ENCODE measurements around the gene C5orf15. TPM values are rescaled to one million over a fixed set of nuclear protein-coding genes. Genes with fewer than 3 reads are reported as not detected.
A peak's percentile ranks its signal among the peaks of the same experiment; 100 is the strongest.

C5orf15 gene
- total RNA-seq (2014; rRNA removed; shearing (Covaris generic)), result 78.3 and 82.3 TPM in 2 replicates

DNA sequence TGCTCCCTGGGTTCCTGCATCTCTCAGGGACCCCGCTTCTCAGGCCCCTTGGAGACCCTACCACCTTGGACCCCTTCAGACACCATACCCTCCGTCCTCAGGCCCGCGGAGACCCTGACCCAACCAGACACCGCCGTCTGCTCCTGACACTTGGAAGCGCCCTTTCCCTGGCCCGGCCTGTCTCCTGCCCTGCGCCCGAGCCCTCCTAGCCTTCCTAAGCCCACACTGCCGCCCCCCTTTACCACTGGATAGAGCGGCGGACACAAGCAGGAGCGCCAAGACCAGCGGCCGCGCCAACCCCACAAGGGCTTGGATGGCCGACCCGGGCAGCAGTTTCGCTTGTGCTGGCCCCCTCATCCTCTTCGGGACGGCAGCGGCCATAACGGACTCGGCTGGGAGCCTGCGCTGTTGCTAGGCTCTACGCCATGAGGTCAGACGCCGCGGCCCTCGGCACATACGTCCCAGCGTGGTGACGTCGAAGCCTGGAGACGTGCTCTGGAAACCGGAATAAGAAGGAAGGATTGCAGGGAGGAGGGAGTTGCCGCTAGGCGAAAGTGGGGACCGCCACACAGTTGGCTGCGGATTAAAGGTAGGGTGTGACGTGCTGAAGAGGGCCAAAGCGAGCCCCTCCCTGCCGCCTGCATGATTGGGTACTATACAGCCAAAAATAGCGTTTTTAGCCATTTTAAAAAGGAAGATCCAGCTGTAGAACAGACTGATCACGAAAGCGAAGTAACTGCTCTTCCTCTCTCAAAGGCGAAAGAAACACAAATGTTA lies at the start of gene C5orf15:
Gene C5orf15, minus strand, starts transcription at position 422 of the 777 bp plus-strand sequence. Its CDS starts 41 bp downstream, at position 381.
- peak; percentile 96 to 98 for DNase-seq
- Histone ChIP-seq H3K36me3 (peaks cover 22% of the 10 kb centered on the region), H3K9me3 (replicated peaks) (no peaks in the 10 kb centered on the region), H3K27me3 (no peaks in the 10 kb centered on the region), H3K4me1 (no peaks in the 10 kb centered on the region), H3K4me3 (peak within 1 kb of the TSS; percentile 83), H3K27ac (peak within 1 kb of the TSS; percentile 69)

DNA sequence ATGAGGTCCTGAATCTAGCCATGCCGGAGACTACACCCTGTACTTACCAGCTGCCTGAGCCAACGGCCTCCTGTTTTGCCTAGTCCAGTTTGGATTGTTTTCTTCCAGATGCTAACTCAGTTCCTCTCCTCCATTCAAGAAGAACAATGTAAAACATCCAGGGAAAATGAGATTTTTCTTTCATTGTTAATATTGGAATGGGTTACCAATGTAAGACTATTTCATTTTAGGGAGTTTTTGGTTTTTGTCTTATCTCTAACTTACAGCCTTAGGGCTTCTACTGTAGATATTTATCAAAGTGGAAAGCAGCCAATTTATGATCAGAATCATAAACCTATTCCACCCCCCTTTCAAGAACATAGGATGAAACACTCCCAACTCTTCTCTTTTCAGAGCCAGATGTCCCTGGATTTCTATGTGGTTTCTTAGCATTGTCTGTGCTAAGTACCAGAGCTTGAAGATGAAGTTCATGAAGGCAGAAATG lies 39.9 kb upstream of the C5orf15 start:
- no peaks in the 10 kb centered on the region for H3K27me3 ChIP-seq
- H3K9me3 ChIP-seq (replicated peaks), result no peaks in the 10 kb centered on the region
- no peak overlapping the region for H3K27ac ChIP-seq
- no peak for DNase-seq
- H3K36me3 ChIP-seq, result no peaks in the 10 kb centered on the region
- peaks cover under 1% of the 10 kb centered on the region; the same call in 1 of the 2 replicates for H3K4me1 ChIP-seq
- H3K4me3 ChIP-seq, result no peak overlapping the region

- Histone ChIP-seq H3K27ac (no peak overlapping the region), H3K36me3 (no peaks in the 10 kb centered on the region), H3K27me3 (no peaks in the 10 kb centered on the region), H3K9me3 (replicated peaks) (no peaks in the 10 kb centered on the region), H3K4me3 (no peak overlapping the region), H3K4me1 (peaks cover 5% of the 10 kb centered on the region; the same call in 1 of the 2 replicates)
- peak; percentile 46 to 63 for DNase-seq
Measured at GRCh38 chr5:134007581-134008265, 39.3 kb upstream of the C5orf15 start.

DNA sequence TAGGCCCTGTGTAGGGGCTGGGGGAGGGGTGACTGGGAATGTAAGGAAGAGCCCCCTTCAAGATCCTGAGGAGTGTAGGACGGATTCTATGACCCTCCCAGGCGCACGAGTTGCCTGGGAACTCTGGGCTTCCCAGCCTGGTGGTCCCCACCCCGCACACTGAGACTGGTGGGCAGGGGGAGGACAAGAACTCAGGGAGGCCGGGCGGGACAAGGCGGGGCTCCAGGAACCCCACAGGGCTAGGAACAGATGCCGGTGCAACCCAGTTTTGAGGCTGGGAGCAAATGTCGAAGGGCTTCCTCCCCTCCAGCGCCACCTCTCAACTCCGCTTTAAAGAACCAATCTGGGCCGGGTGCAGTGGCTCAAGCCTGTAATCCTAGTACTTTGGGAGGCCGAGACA lies 37.7 kb upstream of the C5orf15 start:
- H3K27ac ChIP-seq, result no peak overlapping the region
- no peaks in the 10 kb centered on the region for H3K27me3 ChIP-seq
- H3K36me3 ChIP-seq, result peaks cover 5% of the 10 kb centered on the region; the same call in 1 of the 2 replicates
- no peak for DNase-seq
- H3K4me1 ChIP-seq, result peaks cover 5% of the 10 kb centered on the region; the same call in 1 of the 2 replicates
- H3K4me3 ChIP-seq, result peak overlapping the region; percentile 99
- no peaks in the 10 kb centered on the region for H3K9me3 ChIP-seq (replicated peaks)

- H3K27me3 ChIP-seq, result no peaks in the 10 kb centered on the region
- H3K4me1 ChIP-seq, result peaks cover 11% of the 10 kb centered on the region
- peak overlapping the region; percentile 99 for H3K4me3 ChIP-seq
- H3K9me3 ChIP-seq (replicated peaks), result no peaks in the 10 kb centered on the region
- DNase-seq, result peak; percentile 48 to 50
- H3K27ac ChIP-seq, result peak overlapping the region; percentile 85
- peaks cover 5% of the 10 kb centered on the region for H3K36me3 ChIP-seq
Measured at GRCh38 chr5:134005417-134006061, 37.1 kb upstream of the C5orf15 start.

- peak; percentile 81 to 83 for DNase-seq
- H3K27me3 ChIP-seq, result no peaks in the 10 kb centered on the region
- no peaks in the 10 kb centered on the region for H3K9me3 ChIP-seq (replicated peaks)
- peaks cover 5% of the 10 kb centered on the region for H3K36me3 ChIP-seq
- H3K27ac ChIP-seq, result peak within 1 kb of the TSS; percentile 85
- peaks cover 16% of the 10 kb centered on the region for H3K4me1 ChIP-seq
- H3K4me3 ChIP-seq, result peak within 1 kb of the TSS; percentile 99
Measured at GRCh38 chr5:134004626-134005416, 36.4 kb upstream of the C5orf15 start, which contains the start of gene VDAC1. Gene VDAC1, minus strand, starts transcription at chr5:134004975. Its CDS starts 11,963 bp downstream, at chr5:133993012.

DNA sequence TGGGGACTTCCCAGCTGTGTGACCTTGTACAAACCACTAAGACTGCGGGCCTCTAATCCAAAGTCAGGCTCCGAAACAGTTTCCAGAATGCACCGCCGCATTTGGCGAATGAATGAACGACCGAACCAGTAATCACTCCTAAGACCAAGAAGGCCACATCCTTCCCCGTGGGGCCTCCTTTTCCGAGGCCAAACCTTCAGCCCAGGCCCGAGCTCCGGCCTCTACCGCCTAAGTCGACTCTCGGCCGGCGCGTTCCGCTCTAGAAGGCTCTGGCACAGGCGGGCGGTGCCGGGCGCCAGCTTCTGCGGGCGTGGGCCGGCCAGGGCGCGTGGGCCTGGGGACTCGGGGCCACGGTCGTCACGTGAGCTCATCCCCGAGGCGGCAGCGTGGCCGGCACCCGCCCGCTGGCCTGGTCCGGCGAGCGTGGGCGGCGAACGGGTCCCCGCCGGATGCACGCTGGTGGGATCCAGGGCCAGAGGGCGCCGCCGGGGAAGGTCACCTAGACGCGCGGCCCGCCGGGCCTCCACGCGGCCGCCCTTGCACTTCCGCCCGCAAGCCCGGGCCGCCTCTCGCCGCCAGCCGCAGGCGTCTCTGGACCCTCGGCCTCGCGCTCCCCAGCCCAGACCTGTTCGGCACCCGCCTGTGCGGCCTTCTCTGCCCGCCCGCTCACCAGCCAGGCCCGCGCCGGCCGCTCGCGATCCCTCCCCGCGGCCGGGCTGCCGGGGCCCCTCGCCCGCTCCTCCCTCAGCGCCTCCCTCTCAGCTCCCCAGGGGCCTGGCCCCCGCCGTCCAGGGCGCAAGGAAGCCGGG lies 35.6 kb upstream of the C5orf15 start:
- no peaks in the 10 kb centered on the region for H3K27me3 ChIP-seq
- H3K27ac ChIP-seq, result peak overlapping the region; percentile 85
- peak overlapping the region; percentile 99 for H3K4me3 ChIP-seq
- peaks cover 19% of the 10 kb centered on the region for H3K4me1 ChIP-seq
- no peaks in the 10 kb centered on the region for H3K9me3 ChIP-seq (replicated peaks)
- peaks cover 5% of the 10 kb centered on the region for H3K36me3 ChIP-seq
- peak; percentile 36 to 55 for DNase-seq

GRCh38 chr5:134003064-134003816 lies 34.8 kb upstream of the C5orf15 start:
- Histone ChIP-seq H3K27me3 (no peaks in the 10 kb centered on the region), H3K4me1 (peaks cover 19% of the 10 kb centered on the region), H3K27ac (peak overlapping the region; percentile 85), H3K36me3 (peaks cover 5% of the 10 kb centered on the region), H3K4me3 (peak overlapping the region; percentile 99), H3K9me3 (replicated peaks) (no peaks in the 10 kb centered on the region)
- no peak for DNase-seq

- Histone ChIP-seq H3K27me3 (no peaks in the 10 kb centered on the region), H3K27ac (no peak overlapping the region), H3K4me3 (no peak overlapping the region), H3K4me1 (peaks cover 21% of the 10 kb centered on the region), H3K9me3 (replicated peaks) (no peaks in the 10 kb centered on the region), H3K36me3 (peaks cover 5% of the 10 kb centered on the region)
- DNase-seq, result no peak
Measured at GRCh38 chr5:134001938-134002731, 33.7 kb upstream of the C5orf15 start.

DNA sequence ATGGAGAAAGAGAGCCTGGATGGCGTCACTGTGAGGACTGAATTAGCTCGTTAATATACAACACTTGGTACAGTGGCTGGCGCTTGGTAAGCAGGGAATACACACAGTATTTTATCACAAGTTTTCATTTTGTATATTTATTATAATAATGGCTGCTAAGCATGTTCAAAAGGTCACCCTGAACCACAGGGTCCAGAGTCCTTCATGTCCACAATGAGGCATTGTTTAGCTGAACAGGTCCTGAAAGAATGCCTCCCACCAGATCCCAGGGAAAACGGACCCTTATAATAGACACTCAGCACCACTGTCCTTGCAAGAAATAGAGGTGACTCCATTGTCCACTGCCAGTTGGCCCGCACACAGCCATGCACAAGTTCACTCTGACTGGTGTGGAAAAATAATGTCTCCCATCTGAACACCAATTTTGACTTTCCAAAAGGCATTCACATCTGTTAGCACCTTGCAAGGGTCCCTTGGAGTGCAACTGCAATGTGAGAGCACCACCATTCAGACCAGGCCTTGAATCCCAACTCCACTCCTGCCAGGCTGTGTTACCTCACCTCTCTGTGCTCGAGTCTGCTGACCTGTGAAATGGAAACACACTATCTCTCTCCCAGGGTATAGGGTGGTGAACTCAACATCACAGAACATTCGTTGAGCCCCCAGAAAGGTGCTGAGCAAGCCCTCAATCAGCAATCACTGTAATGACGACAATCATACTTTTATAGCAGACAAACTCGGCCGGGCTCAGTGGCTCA lies 32.5 kb upstream of the C5orf15 start:
- no peaks in the 10 kb centered on the region for H3K9me3 ChIP-seq (replicated peaks)
- H3K27me3 ChIP-seq, result no peaks in the 10 kb centered on the region
- H3K4me3 ChIP-seq, result no peak overlapping the region
- peaks cover 5% of the 10 kb centered on the region for H3K36me3 ChIP-seq
- no peak for DNase-seq
- peak overlapping the region; percentile 34 for H3K27ac ChIP-seq
- H3K4me1 ChIP-seq, result peaks cover 33% of the 10 kb centered on the region

- H3K4me1 ChIP-seq, result peaks cover 41% of the 10 kb centered on the region
- peak overlapping the region; percentile 34 for H3K27ac ChIP-seq
- H3K27me3 ChIP-seq, result no peaks in the 10 kb centered on the region
- peak; percentile 81 to 86 for DNase-seq
- H3K9me3 ChIP-seq (replicated peaks), result no peaks in the 10 kb centered on the region
- peaks cover 5% of the 10 kb centered on the region for H3K36me3 ChIP-seq
- H3K4me3 ChIP-seq, result no peak overlapping the region
Measured at GRCh38 chr5:134000091-134000511, 31.7 kb upstream of the C5orf15 start.

- Histone ChIP-seq H3K4me3 (no peak overlapping the region), H3K4me1 (peaks cover 54% of the 10 kb centered on the region), H3K9me3 (replicated peaks) (no peaks in the 10 kb centered on the region), H3K36me3 (peaks cover 5% of the 10 kb centered on the region), H3K27ac (no peak overlapping the region), H3K27me3 (no peaks in the 10 kb centered on the region)
- no peak for DNase-seq
Measured at GRCh38 chr5:133998807-133999206, 30.4 kb upstream of the C5orf15 start.

Measured in SJCRH30 (cell line).